Stimulated activated CD8-positive, alpha-beta memory T cell treated with anti-CD3 and anti-CD28 coated beads, Interleukin-4, amount 100 ng/mL, for 48 hours (primary cell): ENCODE results near the gene WDTC1.
"Not testable (repeated sequence)": the region's sequence is repeated elsewhere in the genome, so short reads cannot be mapped to it uniquely, and the experiment has no call there.

Experiments
- DNase-seq: peaks from one replicate; pipeline ENCODE4 v3.0.0-alpha.2; 2020

Gene WDTC1

DNA sequence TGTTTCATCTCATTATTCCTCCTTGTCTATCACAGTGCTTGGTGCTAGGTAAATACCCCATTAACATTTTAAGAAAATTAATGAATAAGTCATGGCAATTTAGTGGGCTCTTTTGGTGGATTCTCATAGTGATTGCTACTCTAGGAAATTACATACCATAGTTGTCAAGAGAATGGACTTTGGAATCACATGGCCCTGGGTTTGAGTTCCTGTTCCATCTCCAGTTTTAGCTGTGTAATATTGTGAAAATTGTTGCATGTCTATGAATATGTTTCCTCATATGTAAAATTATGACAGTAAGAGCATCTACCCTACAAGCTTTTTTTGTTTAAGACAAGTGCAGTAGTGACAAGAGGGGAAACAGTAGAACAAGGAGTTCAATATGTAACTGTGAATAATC is 20.7 kb downstream of the WDTC1 start:
- DNase-seq: no peak

DNA sequence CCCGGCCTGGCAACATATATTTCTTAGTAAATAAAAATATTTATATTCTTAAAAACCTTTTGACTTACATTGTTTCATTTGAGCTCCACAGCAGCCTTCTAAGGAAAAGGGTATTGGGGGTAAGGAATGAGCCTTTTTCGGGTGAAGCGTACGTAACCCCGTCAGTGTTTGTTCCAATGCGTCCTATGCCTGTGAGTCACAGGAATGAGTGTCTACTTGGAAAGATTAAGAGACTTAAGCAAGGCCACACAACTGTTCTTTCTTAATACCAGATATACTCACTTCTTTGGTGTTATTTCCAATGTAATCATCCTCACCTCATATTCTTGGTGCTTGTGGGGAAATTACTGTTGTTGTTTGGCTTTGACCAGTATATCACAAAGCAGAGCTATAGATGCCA is 22.7 kb downstream of the WDTC1 start:
- DNase-seq: no peak

DNA sequence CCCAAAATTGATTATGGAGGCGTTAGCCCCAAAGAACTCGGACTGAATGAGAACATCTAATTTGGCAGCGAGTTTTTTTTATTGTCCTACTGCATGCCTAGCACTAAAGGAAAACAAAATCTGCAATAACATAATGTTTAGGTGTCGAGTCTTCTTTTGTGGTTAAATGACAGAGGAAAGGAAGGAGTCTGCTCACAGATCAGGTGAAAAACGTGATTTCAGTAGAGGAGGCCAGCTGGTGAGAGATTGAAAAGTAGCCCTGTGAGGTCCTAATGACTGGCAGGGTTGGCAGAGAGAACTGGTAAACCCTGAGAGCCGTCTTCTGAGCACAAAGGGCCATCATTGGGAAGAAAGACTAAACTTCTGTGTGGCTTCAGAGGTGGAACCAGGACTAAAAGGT is 24.2 kb downstream of the WDTC1 start:
- DNase-seq: no peak

DNA sequence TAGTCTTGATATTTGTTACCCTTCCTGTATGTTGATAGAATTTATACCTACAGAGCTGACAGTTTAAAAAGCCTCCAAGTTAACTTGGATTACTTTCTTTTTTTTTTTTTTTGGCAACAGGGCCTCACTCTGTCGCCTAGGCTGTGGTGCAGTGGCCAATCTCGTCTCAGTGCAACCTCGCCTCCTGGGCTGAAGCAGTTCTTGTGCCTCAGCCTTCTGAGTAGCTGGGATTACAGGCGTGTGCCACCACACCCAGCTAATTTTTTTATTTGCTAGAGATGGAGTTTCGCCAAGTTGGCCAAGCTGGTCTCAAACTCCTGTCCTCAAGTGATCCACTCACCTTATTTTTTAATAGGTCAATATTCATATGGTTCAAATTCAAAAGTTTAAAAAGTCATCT is 32.7 kb downstream of the WDTC1 start:
- DNase-seq: no peak

DNA sequence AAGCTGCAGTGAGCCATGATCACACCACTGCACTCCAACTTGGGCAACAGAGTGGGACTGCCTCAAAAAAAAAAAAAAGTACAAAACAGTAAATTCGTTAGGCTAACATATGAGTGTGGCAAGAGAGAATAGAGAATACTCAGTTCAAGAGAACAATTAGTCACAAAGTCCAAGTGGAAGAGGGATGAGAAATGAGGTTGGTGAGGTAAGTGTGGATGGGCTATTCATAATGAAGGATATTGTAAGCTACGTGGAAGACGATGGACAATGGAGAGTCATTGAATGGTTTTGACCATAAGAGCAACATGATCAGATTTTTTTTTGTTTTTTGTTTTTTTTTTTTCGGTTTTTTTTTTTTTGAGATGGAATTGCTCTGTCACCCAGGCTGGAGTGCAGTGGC is 34.8 kb downstream of the WDTC1 start:
- no peak for DNase-seq

DNA sequence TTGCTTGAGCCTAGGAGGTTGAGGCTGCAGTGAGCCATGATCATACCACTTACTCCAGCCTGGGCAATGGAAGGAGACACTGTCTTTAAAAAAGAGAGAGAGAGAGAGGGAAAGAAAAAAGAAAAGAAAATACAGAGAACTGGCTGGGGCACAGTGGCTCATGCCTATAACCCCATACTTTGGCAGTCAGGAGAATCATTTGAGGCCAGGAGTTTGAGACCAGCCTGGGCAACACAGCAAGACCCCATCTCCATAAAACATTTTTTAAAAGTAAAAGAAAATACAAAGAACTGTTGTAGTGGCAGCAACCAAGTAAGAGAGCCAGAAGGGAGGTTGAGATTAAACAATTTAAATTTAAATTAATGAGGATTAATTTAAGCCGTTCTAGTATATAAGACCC is 39.8 kb downstream of the WDTC1 start:
- no peak for DNase-seq

DNA sequence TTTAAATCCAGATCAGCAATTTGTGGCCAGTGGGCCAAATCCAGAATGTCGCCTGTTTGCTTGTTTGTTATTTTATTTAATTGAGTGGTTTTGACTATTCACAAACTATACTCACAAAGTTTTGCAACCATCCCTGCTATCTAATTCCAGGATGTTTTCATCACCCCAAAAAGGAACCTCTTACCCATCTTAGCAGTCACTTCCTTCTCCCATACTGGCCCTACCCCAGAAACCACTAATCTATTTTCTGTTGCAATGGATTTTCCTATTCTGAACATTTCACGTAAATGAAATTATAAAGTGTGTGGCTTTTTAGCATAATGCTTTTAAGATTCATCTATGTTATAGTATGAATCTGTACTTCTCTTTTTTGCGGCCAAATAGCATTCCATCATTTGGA is 41.3 kb downstream of the WDTC1 start:
- no peak for DNase-seq

DNA sequence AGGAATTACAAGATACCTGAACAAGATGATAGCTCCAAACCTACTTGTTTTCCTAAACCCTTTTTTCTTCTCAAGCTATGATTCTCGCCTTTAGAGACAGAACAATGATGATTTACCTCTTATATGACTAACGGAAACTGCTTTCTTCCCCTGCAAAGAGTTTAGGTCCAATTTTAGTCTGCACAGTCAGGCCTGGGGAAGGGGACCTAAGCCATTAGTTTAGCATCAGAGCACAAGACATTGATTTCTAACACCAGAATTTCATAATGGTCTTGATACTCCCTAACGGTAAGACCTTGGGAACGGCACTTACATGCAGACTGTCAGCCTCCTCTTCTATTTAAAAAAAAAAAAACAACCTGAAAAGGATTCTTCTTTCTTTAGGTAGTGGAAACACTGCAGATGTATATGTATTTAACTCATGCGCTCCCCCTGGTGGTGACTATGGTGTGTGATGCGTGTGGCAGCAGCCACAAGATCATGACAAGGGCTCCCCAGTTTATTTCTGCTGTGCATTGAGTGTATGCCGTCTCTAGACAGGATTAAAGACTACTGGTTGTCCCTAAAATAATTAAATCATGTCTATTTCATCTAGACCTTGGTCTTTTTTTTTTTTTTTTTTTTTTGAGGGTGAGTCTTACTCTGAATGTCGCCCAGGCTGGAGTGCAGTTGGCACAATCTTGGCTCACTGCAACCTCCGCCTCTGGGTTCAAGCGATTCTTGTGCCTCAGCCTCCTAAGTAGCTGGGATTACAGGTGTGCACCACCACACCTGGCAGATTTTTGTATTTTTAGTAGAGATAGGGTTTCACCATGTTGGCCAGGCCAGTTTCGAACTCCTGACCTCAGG is 50.2 kb downstream of the WDTC1 start:
- DNase-seq: peak; percentile 96

DNA sequence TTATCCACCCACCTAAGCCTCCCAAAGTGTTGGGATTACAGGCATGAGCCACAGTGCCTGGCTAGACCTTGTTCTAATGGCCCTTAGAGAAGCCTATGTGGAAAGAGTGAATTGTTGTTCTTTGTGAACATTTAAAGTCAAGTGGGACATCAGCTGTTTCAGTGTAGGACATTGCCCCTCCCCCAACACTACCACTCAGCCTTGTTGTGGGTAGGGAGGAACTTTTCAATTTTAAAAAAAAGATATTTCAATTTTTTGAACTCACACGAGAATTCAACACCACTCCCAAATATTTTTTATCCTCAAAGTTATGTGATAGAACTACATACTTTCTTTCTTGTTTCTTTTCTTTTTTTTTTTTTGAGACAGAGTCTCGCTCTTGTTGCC is 50.8 kb downstream of the WDTC1 start:
- DNase-seq: no peak

DNA sequence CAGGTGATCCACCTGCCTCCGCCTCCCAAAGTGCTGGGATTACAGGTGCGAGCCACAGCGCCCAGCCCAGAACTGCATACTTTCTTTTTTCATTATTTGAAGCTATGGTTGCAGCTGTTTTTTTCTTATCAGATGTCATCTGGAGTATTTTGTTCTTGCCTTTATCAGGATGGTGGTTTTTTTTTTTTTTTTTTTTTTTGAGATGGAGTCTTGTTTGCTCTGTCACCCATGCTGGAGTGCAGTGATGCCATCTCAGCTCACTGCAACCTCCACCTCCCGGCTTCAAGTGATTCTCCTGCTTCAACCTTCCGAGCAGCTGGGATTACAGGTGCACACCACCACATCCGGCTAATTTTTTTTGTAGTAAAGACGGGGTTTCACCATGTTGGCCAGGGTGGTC is 51.4 kb downstream of the WDTC1 start:
- DNase-seq: not testable (repeated sequence)

DNA sequence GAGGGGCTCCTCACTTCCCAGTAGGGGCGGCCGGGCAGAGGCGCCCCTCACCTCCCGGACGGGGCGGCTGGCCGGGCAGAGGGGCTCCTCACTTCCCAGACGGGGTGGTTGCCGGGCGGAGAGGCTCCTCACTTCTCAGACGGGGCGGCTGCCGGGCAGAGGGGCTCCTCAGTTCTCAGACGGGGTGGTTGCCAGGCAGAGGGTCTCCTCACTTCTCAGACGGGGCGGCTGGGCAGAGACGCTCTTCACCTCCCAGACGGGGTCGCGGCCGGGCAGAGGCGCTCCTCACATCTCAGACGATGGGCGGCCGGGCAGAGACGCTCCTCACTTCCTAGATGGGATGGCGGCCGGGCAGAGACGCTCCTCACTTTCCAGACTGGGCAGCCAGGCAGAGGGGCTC is 54.7 kb downstream of the WDTC1 start:
- DNase-seq: not testable (repeated sequence)

DNA sequence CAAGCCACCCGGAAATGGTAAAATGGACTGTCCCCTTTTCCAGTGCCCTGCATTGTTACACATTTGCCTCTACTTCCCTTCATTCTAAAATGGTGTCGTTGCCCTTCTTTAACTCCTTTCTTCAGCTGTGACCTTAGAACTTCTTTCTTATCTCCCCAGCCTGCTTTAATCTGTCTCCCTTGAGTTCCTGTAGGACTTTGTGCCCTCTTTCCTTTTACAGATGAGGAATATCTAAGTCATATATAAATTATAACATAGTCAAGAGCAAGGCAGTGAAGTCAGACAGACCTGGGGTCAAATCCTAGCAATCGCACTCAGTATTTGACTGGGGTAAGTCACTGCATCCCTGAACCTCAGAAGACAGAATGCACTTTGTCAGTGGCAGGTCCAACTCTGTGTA is 56.1 kb downstream of the WDTC1 start:
- no peak for DNase-seq

DNA sequence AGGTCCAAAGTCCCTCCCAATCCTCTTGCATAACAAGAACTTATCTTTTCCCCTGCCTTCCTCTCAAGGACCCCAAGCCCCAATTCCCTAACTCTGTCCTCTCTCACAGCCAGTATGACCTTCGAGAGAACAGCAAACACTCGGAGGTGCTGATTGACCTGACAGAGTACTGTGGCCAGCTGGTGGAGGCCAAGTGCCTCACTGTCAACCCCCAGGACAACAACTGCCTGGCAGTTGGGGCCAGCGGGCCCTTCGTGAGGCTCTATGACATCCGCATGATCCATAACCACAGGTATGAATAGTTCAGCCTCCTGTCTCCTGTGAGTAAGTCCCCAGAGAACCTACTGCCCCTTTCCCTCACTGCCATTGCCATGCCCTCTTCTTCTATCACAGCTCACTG is 57.7 kb downstream of the WDTC1 start:
- DNase-seq: no peak

DNA sequence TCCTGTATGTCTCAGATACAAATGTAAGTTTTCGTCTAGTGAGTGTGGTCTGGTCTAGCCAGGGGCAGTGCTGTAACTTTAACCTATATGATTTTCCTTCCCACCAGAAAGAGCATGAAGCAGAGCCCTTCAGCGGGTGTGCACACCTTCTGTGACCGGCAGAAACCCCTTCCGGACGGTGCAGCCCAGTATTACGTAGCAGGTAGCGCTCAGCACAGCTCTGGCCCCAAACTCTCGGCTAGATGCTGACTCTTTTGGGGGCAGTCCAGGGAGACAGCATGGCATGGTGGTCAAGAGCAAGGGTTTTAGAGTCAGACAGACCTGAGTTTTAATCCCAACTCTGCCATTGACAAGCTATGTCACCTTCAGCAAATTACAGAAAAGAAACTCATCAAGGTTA is 59.5 kb downstream of the WDTC1 start:
- no peak for DNase-seq

DNA sequence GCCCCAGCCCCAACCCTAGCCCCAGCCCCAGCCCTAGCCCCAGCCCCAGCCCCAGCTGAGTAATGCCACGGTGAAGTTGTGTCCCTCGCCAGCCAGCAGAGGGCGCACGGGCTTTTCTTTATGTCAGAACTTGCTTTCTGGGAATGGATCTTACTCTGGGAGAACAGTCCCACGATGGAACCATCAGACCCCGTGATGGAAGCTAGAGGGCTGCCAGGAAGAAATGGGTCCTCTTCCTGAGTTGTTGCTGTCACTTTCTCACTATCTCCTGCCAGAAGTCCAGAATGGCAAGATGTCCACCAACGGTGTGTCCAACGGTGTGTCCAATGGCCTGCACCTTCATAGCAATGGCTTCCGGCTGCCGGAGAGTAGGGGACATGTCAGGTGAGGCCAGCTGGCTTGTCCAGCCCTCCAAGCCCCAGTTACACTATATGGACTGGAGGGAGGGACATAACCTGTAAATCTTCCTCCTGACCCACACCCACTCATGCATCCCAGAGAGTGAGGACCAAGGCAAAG is 62.4 kb downstream of the WDTC1 start:
- peak; percentile 86 for DNase-seq

DNA sequence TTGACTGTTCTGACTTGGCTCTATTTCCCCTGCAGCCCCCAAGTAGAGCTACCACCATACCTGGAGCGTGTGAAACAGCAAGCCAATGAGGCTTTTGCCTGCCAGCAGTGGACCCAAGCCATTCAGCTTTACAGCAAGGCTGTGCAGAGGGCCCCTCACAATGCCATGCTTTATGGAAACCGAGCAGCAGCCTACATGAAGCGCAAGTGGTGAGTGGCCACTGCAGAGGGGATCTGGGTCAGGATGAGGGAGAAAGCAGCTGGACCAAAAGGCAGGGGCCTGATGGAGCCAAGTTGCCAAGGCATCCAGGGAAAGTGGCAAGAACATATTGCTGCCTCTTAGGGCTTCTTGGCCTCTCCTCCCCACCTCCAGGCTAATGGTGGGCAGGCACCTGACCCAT is 63.5 kb downstream of the WDTC1 start:
- DNase-seq: no peak

DNA sequence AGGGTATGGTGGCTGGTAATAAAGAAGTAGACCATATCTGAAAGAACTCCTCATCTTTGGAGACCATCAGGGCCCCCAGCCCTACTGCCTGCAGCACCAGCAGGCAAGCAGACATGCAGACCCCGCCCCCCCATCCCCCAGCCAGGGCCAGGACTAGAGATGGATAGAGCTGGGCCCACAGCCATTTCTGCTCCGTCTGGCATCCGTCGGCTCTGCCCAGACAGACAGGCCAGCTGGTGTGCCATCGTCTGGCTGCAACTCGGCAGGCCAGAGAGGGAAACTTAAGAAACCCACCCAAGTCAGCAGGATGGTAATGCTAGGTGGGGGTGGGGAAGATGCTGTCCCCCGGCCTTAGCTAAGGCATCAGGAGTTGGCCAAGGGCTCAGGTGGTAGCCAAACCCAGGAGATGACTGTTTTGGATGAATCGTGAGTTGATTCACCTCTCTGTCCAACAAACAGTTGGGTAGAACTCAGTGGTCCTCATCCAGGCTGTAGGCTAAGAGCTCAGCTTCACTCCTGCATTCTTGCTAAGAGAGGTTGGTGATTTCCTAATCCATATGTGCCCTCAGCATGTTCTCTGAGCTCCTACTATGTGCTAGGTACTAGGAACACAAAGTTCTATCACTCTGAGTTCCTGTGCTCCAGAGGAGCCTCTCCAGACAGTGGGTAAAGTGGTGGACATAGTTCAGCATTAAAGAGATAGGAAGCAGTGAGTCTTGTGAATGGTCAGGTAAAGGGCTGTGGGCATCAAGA is 64.4 kb downstream of the WDTC1 start:
- no peak for DNase-seq

DNA sequence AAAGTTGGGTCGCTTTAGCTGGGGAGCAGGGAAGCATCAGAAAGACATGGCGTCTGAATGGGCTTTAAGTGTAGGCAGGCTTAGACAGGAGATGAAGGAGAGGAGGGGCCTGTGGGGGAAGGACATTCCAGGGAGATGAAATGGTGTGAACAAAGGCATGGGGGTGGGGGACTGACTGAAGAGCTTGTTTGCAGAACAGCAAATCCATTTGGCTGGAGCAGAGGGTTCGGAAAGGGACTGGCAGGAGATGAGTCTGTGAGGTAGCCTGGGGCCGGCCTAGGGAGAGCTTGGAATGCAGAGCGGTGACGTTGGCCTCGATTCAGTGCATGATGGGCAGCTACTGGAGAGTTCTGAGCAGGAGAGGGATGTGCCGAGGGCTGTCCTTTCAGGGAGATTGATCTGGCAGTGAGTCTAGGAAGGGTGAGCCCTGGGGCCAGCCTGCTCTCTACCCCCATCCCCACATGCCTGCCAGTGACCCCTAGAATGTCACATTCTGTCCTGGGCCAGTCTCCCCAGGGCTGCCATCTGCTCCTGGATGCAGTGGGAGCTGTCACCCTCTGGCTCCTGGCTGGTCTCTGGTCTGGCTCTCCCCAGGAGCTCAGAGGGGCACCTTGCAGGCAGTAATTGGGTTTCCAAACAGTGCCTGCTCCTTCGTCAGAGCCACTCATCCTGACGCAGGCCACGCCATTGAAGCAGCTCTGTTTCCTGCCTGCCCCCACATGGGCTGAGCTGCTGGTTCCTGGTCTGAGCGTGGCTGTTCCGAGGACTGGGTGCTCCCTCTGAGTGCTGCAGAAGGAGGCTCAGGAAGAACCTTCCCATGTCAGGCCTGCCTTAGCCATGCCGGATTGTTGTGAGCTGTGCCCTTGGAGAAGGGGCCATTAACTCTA is 65.2 kb downstream of the WDTC1 start:
- DNase-seq: no peak

DNA sequence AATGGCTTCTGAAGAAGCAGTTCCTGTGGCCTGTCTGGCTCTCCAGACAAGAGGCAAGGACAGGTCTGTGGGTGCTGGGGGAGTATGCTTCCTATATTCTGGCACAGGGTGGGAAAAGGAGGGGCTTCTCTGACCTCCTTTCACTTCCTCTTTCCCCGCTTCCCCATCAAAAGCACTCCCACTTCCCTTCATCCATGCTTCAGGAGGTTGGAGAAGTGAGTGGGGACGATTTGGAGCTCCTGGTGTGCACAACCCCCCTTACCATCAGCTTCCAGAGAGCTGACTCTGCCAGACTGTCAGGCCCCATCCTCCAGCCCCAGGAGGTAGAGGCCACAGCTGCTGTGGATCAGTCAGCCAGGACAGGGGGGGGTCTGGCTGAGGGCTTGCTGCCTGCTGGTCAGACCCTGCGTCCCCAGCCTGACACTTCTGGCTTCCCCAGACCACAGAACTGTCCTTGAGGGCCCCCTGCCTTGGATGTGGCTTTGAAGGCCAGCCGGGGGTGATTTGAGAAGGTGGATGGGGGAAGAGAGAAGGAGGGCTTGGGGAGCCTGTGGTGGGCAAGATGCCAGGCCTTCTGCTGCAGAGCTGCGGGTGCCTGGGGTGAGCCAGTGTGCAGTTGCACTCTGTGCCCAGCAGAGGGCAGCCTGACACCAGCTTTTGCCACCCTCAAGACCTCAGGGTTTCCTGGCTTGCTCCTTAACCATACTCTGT is 66.1 kb downstream of the WDTC1 start:
- peak; percentile 83 for DNase-seq

DNA sequence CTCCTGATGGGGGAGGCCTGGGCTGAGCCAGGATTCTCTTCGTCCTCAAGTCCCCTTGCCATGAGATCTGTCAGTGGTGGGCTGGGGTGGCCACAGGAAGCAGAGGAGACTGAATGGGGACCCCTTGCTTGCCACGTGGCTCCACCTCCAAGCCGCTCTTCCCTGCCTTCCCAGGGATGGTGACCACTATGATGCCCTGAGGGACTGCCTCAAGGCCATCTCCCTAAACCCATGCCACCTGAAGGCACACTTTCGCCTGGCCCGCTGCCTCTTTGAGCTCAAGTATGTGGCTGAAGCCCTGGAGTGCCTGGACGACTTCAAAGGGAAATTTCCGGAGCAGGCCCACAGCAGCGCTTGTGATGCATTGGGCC is 66.6 kb downstream of the WDTC1 start:
- no peak for DNase-seq

DNA sequence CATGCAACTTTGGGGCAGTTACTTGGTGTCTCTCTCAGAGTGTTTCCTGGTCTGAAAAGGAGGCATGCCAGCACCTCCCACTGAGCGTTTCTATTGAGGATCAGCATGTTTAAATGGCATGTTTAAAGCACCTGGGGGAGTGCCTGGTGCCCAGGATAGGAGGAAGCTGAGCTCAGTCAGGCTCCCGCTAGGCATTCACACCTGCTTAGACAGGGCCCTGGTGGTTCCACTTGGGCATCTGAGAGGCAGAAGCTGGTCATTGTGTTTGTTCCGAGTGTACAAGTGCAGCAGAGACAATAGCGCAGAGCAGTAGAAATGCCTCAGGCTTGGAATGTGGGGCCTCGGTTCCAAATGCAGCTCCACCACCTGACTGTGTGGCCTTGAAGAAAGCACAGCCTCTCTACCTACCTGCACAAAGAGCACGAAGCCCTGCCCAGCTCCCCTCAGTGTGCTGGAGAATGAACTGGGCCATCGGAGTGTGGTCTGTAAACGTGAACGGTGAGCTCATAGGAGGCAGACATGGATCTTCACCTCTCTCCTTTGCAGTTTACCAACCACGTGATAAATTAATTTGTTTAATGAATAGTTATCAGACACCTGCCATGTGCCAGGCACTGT is 67.3 kb downstream of the WDTC1 start:
- no peak for DNase-seq

DNA sequence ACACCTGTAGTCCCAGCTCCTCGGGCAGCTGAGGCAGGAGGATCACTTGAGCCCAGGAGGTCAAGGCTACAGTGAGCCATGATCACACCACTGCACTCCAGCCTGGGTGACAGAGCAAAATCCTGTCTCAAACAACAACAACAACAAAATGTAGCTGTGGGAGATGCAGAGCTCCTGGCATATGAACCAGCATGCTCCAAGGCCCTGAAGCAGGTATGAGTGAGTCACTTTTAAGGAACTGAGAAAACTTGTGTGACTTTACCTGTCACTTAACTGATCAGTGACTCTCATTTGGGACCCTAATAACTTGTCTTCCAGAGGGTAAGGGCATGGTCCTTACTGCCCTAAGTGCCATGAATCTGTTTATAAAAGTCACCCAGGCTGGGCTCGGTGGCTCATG is 68.2 kb downstream of the WDTC1 start:
- no peak for DNase-seq
